K562 (cell line): ENCODE measurements around the gene ROBO2. TPM values are rescaled to one million over a fixed set of nuclear protein-coding genes. Genes with fewer than 3 reads are reported as not detected.

Source experiments
- ATAC-seq: fragments of 200-7000 bp; cut with Tn5 transposase; 3 replicates; pipeline ENCODE4 v1.9.1; 2020; ENCODE audit warnings: moderate library complexity
- BruUV-seq: library from RNA; stranded (reverse); fragments of 400-500 nt; replicated peaks from 2 replicates; lab custom pipeline; 2021; lab: Mats Ljungman, UMichigan
- CTCF ChIA-PET: fragments of 300-600 bp; formaldehyde crosslinking; extraction: SDS; loops from one replicate; lab custom pipeline; 2021; ENCODE audit warnings: low intra/inter-chr PET ratio; lab: Yijun Ruan, JAX
- POLR2A ChIA-PET: fragments of 300-600, 350-650 bp; sonication (Branson Sonifier 250); formaldehyde crosslinking; extraction: SDS; loops from one replicate; lab custom pipeline; 2021; ENCODE audit warnings: antibody characterized with exemption, inconsistent platforms; lab: Yijun Ruan, JAX
- DNase-seq, 4 experiments: peaks; one replicate each; pipeline versions ENCODE4 v3.0.0 to v3.0.0-alpha.2; 2011 to 2018; ENCODE audit warnings: low spot score in 3 of 4, mixed read lengths in 3 of 4; ENCODE audit errors: extremely low read depth in 1 of 4
- FAIRE-seq: peaks from 2 replicates; lab custom pipeline; 2011; peaks lifted over from hg19 to GRCh38; lab: Jason Lieb, UNC
- H2AFZ ChIP-seq: 2 replicates; pipeline ENCODE4 v1.6.0; 2011; ENCODE audit warnings: low read depth, low read length, control low read depth, inconsistent platforms
- H3K27ac ChIP-seq: fragments of 200-600 bp; 3 replicates; pipeline ENCODE4 v1.8.0; 2011; ENCODE audit warnings: low read depth, mild to moderate bottlenecking, control low read depth, inconsistent platforms, low read length, moderate library complexity, mixed read lengths; ENCODE audit errors: extremely low read depth
- H3K27me3 ChIP-seq, 2 experiments: fragments of 300-600 bp in 1 of 2; 2 replicates in 1 of 2; 3 replicates in 1 of 2; pipeline versions ENCODE4 v1.6.0 to v1.8.0; 2011; ENCODE audit warnings: inconsistent platforms in 2 of 2, low read length in 2 of 2, mild to moderate bottlenecking in 1 of 2, mixed read lengths in 1 of 2, moderate library complexity in 1 of 2; ENCODE audit not compliant: control insufficient read depth in 2 of 2, insufficient read depth in 2 of 2
- H3K36me3 ChIP-seq: fragments of 300-600 bp; 3 replicates; pipeline ENCODE4 v1.8.0; 2011; ENCODE audit warnings: mild to moderate bottlenecking, low read length, inconsistent platforms; ENCODE audit not compliant: control insufficient read depth, insufficient read depth
- H3K4me1 ChIP-seq, 2 experiments: fragments of 200-600 bp in 1 of 2; replicated peaks in 1 of 2; 2 replicates in 1 of 2; 3 replicates in 1 of 2; pipeline versions ENCODE4 v1.5.1 to v1.8.0; 2011; ENCODE audit warnings: inconsistent platforms in 2 of 2, low read length in 2 of 2, mild to moderate bottlenecking in 1 of 2, mixed read lengths in 1 of 2, moderate library complexity in 1 of 2; ENCODE audit not compliant: control insufficient read depth in 2 of 2, insufficient read depth in 2 of 2
- H3K4me2 ChIP-seq: 2 replicates; pipeline ENCODE4 v1.6.1; 2011; ENCODE audit warnings: low read length, control low read depth, inconsistent platforms, mixed read lengths; ENCODE audit not compliant: insufficient read depth
- H3K4me3 ChIP-seq: fragments of 200-600 bp; sonication (generic), shearing (Covaris generic); 2 replicates; pipeline ENCODE4 v1.5.1; 2016; ENCODE audit warnings: control low read depth, inconsistent platforms
- H3K79me2 ChIP-seq: fragments of 200-600 bp; 3 replicates; pipeline ENCODE4 v1.8.0; 2011; ENCODE audit warnings: low read length, inconsistent platforms; ENCODE audit not compliant: control insufficient read depth, insufficient read depth
- H3K9ac ChIP-seq, 2 experiments: 2 replicates each; pipeline versions ENCODE4 v1.6.0 to v1.6.1; 2011; ENCODE audit warnings: low read depth in 2 of 2, low read length in 2 of 2, control low read depth in 1 of 2, inconsistent platforms in 1 of 2, mild to moderate bottlenecking in 1 of 2, mixed read lengths in 1 of 2; ENCODE audit not compliant: insufficient read depth in 1 of 2
- H3K9me1 ChIP-seq: one replicate; pipeline ENCODE4 v1.6.0; 2011; ENCODE audit warnings: inconsistent platforms, mild to moderate bottlenecking, low read length, moderate library complexity; ENCODE audit not compliant: control insufficient read depth, insufficient read depth
- H3K9me3 ChIP-seq: replicated peaks from 2 replicates; pipeline ENCODE4 v1.5.1; 2011; ENCODE audit warnings: low read depth, low read length, inconsistent platforms; ENCODE audit not compliant: control insufficient read depth, insufficient read depth
- H4K20me1 ChIP-seq: replicated peaks from 2 replicates; pipeline ENCODE4 v1.6.1; 2011; ENCODE audit warnings: low read length, inconsistent platforms, mixed read lengths; ENCODE audit not compliant: control insufficient read depth, insufficient read depth
- ARID1B ChIP-seq: fragments of 450-650 bp; IDR thresholded peaks from 2 replicates; pipeline ENCODE4 v1.6.1; 2016; ENCODE audit warnings: antibody characterized with exemption, mild to moderate bottlenecking, inconsistent platforms
- BRD4 ChIP-seq: fragments of 200-600 bp; sonication (generic); IDR thresholded peaks from 2 replicates; pipeline ENCODE4 v1.6.1; 2017; ENCODE audit warnings: inconsistent platforms
- CBFA2T2 ChIP-seq: fragments of 450-650 bp; conservative IDR thresholded peaks from 2 replicates; pipeline ENCODE4 v1.6.1; 2017; ENCODE audit warnings: mild to moderate bottlenecking
- CCNT2 ChIP-seq: IDR thresholded peaks from 2 replicates; pipeline ENCODE4 v1.6.1; 2011; ENCODE audit warnings: borderline replicate concordance, low read depth, mild to moderate bottlenecking, moderate library complexity, mixed read lengths, low read length; ENCODE audit not compliant: insufficient read length; ENCODE audit errors: extremely low read depth
- EZH2 ChIP-seq: IDR thresholded peaks from 2 replicates; pipeline ENCODE4 v1.6.1; 2012; ENCODE audit warnings: low read depth, mild to moderate bottlenecking, inconsistent platforms, low read length, borderline replicate concordance
- FOXM1 ChIP-seq, 2 experiments: fragments of 450-650 bp in 1 of 2; sonication (generic) in 1 of 2; formaldehyde crosslinking in 1 of 2; IDR thresholded peaks; 2 replicates each; pipeline versions ENCODE4 v1.6.1 to v1.9.0; 2017 to 2022; ENCODE audit warnings: low read depth in 2 of 2, mild to moderate bottlenecking in 2 of 2, missing genetic modification reagents in 1 of 2, moderate library complexity in 1 of 2
- HINFP ChIP-seq: fragments of 450-650 bp; conservative IDR thresholded peaks from 2 replicates; pipeline ENCODE4 v1.6.1; 2016; ENCODE audit warnings: missing genetic modification characterization, low read depth, mild to moderate bottlenecking, control low read depth, missing compliant biosample characterization
- HMGN3 ChIP-seq: IDR thresholded peaks from 2 replicates; pipeline ENCODE4 v1.6.1; 2011; ENCODE audit warnings: borderline replicate concordance, low read depth, mild to moderate bottlenecking, mixed read lengths, low read length; ENCODE audit not compliant: insufficient read length; ENCODE audit errors: extremely low read depth
- VEZF1 ChIP-seq: fragments of 200-800 bp; sonication (Bioruptor generic); IDR thresholded peaks from 2 replicates; pipeline ENCODE4 v1.6.1; 2017; ENCODE audit warnings: missing genetic modification characterization, missing compliant biosample characterization
- ZBTB5 ChIP-seq: fragments of 450-650 bp; IDR thresholded peaks from 2 replicates; pipeline ENCODE4 v1.6.1; 2017; ENCODE audit warnings: antibody characterized with exemption
- ZNF609 ChIP-seq: sonication (generic); formaldehyde crosslinking; IDR thresholded peaks from 2 replicates; pipeline ENCODE4 v1.8.1; 2023; ENCODE audit warnings: missing genetic modification reagents, mild to moderate bottlenecking, borderline replicate concordance
- WGBS: fragments of 100-300 bp; shearing (Covaris generic); methylation state at CpG from one replicate; pipeline ENCODE4 v1.1.6; 2016; ENCODE audit warnings: low coverage, mixed read lengths; ENCODE audit not compliant: insufficient coverage; ENCODE audit errors: missing lambda C conversion rate; 5-methylcytosine and 5-hydroxymethylcytosine counted together
- in situ Hi-C: fragments of 300-500 bp; cut with MboI; formaldehyde crosslinking; loops from 4 replicates; pipeline ENCODE4 v1.15.0; 2018; ENCODE audit warnings: inconsistent platforms, mixed read lengths
- intact Hi-C: fragments of 100-400 bp; cut with micrococcal nuclease; formaldehyde crosslinking; loops from 2 replicates; pipeline ENCODE4 v1.14.2; 2022
- polyA plus RNA-seq, 8 experiments: library from polyadenylated mRNA; depleted of rRNA in 4 of 8; stranded (reverse) in 5 of 8; unstranded in 3 of 8; fragments of >200 nt; fragmentation: Nextera tagmentation in 2 of 8; fragmentation: Illumina TruSeq in 1 of 8; extraction: Ambion mirVana in 2 of 8; extraction: Trizol in 1 of 8; gene quantifications; 2 replicates each; pipeline versions ENCODE4 v1.2.1 to v1.2.3, GENCODE V29; 2011 to 2014; ENCODE audit warnings: inconsistent platforms in 1 of 8, missing spikeins in 1 of 8
- total RNA-seq, 7 experiments: library from RNA; depleted of rRNA in 6 of 7; stranded (reverse); fragments of >200 nt in 6 of 7; fragmentation: Illumina TruSeq in 2 of 7; extraction: Trizol in 2 of 7; gene quantifications; 2 replicates each; pipeline versions ENCODE4 v1.2.1 to v1.2.3, GENCODE V29; 2011 to 2021; ENCODE audit warnings: low replicate concordance in 1 of 7

ROBO2 gene
- total and polyA plus RNA-seq, 9 of the 15 experiments (the other 6 are each of a cell fraction or from before 2014, with no cell fraction given): 0.84 to 3.0 (median 1.7) TPM

- Histone ChIP-seq H3K27ac (no peak overlapping the region), H3K79me2 (no peaks in the 10 kb centered on the region), H3K9me1 (no peaks in the 10 kb centered on the region), H4K20me1 (no peaks in the 10 kb centered on the region), H3K9ac (no peak overlapping the region; a peak in 1 of 4 replicates), H3K4me2 (peak overlapping the region; percentile 18; the same call in 1 of the 2 replicates), H3K4me3 (no peak overlapping the region), H3K9me3 (no peaks in the 10 kb centered on the region), H3K4me1 (no peaks in the 10 kb centered on the region; a peak in 3 of 5 replicates), H3K36me3 (no peaks in the 10 kb centered on the region), H2AFZ (no peak overlapping the region), H3K27me3 (no peaks in the 10 kb centered on the region)
- ChIA-PET POLR2A (no interaction called here), CTCF (no interaction called here)
- WGBS: 0% methylated on average over 6 of the region's 7 CpGs
- no peak; the same call in 2 of the 3 replicates for ATAC-seq
- DNase-seq: peak in 1 of 4 experiments; percentile 23
- no peak for FAIRE-seq
- intact Hi-C loops: no loop called here
- in situ Hi-C loops: no loop called here
- no TSS peak for BruUV-seq
- TF ChIP-seq ZNF609 (CRISPR knock-in tag) (no peak), ARID1B (peak; percentile 82), CBFA2T2 (peak; percentile 30; the same call in 1 of the 2 replicates), VEZF1 (CRISPR knock-in tag) (no peak), HINFP (tag) (no peak), CCNT2 (peak; percentile 37), BRD4 (no peak), ZBTB5 (no peak), HMGN3 (no peak), FOXM1 (IDR thresholded peaks at IDR 0.05; ENCODE audit: low read depth) (peak; percentile 18; the same call in 1 of the 2 replicates), FOXM1 (CRISPR knock-in tag; IDR thresholded peaks at IDR 0.05; ENCODE audit: low read depth) (no peak), EZH2 (no peak)
Measured at GRCh38 chr3:77236118-77236517, 196.2 kb downstream of the ROBO2 start.
